Middle frontal gyrus (tissue), 1 donor: ENCODE data around the gene ZMYND8.
"Not testable (repeated sequence)": the region's sequence is repeated elsewhere in the genome, so short reads cannot be mapped to it uniquely, and the experiment has no call there.

ENCODE experiments used
- DNase-seq: peaks from one replicate; pipeline ENCODE4 v3.0.0-alpha.2; 2015; ENCODE audit warnings: low spot score; ENCODE audit errors: extremely low spot score

The ZMYND8 gene

GRCh38 chr20:47370850-47371782 is 14.6 kb upstream of the ZMYND8 start:
- no peak for DNase-seq

DNA sequence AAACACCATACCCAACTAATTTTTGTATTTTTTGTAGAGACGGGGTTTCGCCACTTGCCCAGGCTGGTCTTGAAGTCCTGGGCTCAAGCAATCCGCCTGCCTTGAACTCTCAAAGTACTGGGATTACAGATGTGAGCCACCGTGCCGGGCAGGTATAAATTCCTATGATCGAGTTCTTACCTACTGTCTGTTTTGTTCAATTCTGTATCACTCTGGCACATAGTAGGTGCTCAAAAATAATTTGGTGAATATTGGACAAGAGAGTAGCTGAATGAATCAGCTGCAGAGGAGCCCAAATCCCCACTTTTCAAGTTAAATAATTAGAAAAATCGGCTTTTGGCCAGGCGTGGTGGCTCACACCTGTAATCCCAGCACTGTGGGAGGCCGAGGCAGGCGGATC is 13.7 kb upstream of the ZMYND8 start:
- no peak for DNase-seq

GRCh38 chr20:47368301-47368700 is 11.8 kb upstream of the ZMYND8 start:
- DNase-seq = no peak

GRCh38 chr20:47366301-47366700 is 9.8 kb upstream of the ZMYND8 start:
- not testable (repeated sequence) for DNase-seq

- DNase-seq = no peak
Measured at GRCh38 chr20:47365023-47365764, 8.7 kb upstream of the ZMYND8 start.

DNA sequence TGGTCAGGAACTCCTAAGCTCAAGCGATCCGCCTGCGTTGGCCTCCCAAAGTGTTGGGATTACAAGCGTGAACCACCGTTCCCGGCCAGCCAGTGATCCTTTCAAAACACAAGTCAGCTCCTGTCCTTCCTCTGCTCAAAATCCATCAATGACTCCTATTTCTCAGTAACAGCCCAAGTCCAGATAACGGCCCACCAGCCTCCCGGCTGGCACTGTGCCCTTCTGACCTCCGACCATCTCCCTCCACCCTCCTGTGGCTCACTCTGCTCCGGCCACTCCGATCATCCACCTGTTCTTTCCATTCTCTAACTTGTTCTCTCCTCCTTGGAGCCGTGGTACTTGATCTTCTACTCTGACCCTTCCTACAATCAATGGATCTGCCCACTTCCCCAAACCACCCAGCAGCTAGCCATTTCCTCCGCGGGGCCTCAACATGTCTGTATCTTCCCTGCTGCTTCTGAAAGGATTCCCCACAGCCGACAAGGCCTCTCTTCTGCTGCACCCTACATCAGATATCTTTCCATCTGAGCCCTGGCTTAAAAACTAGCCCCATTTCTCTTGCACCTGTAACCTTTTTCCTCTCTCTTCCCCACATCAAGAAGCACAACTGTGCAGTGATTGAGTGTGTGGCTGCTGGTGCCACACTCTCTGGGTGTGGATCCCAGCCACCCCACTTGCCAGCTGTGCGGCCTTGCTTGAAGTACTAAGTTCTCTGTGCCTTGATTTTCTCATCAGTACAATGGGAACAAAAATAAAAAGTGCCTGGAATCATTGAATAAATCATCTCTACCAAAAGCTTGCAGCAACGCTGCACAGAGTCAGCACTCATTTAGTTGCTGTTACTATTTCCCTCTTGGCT is 6.1 kb upstream of the ZMYND8 start:
- no peak for DNase-seq

GRCh38 chr20:47361057-47361915 is 4.8 kb upstream of the ZMYND8 start:
- no peak for DNase-seq

DNA sequence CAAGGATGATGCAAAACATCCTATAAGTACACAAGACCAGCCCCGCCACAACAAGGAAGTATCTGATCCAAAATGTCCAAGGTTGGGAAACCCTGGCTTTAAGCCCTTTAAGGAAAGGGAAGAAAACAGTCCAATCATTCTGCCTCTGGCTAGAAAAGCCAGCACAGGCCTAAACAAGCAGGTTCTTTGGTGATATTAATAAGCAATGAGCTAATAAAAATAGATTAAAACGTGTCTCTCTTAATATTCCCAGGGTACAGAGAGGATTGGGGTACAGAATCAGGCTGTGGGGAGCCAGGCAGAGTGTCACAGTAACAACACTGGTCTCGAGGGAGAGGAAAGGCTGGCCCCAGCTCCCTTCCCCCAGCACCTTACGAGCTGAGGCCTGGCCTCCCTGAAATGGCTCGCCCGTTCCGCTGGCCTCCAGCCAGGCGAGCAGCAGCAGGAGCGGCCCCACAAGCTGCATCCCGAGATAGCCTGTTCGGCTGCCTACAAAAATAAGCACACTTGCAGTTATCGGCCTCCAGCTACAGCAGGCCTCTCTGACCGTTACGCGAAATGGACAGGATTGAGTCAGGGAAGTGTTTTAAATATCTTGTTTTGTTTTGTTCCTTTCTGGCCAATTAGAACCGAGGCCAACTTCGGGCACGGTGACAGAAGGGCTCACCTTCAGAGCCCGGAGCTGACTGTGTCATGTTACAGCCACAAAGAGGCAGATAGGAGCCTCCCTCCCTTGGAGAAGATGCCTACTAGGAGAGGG is 4.0 kb upstream of the ZMYND8 start:
- DNase-seq = peak; percentile 52

DNA sequence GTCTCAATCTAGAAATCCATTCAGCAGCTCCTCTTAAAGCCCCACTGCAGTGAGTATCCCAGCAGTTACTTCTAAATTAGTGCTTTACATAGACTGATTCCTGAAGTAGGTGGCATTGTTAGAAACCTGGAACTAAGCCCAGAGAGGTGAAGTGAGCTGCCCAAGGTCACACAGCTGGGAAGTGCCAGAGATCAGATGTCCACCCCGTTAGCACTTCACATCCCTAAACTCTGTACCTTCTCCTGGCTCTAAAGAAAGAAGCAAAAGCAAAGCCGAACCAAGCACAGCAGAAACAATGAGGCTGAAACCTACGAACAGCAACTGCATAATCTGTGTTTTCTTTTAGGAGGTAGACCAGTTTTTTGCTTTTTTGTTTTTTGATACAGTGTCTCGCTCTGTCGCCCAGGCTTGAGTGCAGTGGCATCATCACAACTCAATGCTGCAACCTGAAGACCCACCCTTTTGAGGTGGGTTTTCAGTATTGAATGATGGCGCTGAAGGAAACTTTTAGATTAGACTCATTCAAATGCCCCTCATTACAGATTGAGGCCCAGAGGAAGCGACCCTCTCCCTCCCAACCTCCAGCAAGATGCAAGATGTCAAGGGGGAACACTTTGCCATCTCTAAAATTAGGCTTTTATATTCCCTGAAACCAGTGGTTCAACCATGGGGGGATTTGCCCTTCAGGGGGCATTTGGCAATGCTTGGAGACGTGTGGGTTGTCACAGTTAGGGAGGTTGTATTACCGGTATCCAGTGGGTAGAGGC is 3.2 kb upstream of the ZMYND8 start:
- no peak for DNase-seq

DNA sequence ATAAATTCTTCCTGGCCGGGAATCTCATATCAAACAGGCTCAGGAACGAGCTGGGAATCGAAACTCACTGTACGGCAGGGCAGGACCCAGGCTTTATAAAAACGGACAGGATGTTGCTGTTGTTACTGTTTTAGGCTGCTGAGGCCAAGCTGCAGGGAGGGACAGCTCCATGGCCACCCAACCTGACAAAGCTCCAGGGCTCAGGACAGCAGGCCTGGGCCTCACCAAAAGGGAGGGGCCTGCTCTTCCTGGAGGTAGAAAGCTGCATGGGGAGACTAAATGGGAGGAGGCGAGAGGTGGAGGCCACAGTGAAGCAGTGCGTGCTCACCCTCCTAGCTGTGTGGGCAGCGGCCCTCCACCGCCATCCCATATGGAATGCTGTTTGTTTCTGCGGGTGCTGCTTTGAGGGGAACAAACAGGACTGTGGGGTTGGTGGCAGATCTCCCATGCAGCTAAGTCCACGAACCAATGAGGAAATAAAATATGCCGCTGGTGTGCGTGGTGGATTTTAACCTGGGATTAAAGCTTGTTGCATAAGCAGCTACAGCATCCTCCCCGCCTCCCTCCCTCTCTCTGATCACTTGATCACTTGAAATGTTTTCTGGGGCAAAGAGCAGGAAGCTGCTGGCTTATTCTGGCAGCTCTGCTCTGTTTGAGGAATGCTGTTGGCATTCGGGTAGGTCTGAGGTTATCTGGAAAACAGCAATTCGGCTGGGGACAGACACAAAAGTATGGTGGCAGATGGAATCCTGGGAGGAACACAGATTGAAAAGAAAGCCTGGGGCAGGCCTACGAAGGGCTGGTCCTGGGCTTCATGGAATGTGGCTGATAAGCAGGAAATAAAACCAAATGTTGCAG is 2.4 kb upstream of the ZMYND8 start:
- peak; percentile 63 for DNase-seq

DNA sequence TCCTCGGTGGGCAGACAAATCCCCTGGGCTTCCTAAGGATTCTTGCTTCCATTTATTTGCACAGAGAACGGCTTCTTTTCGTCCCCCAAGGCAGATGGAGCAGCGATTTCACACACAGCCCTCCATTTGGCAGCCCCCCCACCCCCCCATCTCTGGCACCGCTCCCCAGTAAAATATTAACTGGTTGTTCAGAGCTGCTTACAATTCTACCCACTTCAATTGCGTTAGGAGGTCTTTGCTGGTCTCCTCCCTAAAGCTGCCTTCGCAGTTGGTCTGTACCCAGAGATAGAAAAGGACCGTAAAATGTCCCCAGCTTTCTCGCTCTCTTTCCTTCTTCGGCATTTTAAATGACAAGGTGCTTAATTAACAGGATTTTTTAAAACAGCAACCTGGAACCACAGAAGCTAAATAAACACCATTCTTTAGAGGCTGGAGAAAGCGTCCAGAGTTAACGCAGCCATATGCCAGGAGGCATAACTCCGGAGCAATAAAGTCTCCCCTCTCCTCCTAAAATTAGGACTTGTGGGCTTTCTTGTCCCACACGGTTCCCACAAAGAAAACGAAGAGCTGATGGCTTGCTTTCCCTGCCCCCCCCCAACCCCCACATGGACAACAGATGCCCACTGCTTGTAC is 1.7 kb upstream of the ZMYND8 start:
- DNase-seq = no peak

- DNase-seq = peak; percentile 78
Measured at GRCh38 chr20:47357296-47358038, 968 bp upstream of the ZMYND8 start.

GRCh38 chr20:47356220-47356525 is 326 bp downstream of the ZMYND8 start:
- DNase-seq = no peak

- peak; percentile 29 for DNase-seq
Measured at GRCh38 chr20:47355489-47356219, 845 bp downstream of the ZMYND8 start.

- DNase-seq = no peak
Measured at GRCh38 chr20:47354714-47355488, 1.6 kb downstream of the ZMYND8 start.

DNA sequence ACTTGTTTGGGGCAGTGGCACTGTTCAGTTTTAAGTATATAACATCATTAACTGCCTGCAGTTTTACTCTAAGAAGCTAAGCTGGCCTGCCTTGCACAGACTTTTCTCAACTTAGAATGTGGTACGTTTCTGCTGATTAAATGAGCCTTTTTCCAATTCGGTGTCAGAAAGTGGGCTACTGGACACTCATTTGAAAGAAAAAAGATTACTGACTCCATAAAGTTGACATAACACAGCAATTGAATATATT is 2.1 kb downstream of the ZMYND8 start:
- no peak for DNase-seq
